ENCODE results near the gene ZNF738.

- TF ChIP-seq CTCF (IDR thresholded peaks at IDR 0.05 in 2 of 3, conservative IDR thresholded peaks at IDR 0.05 in 1 of 3; ENCODE audit: borderline replicate concordance in 1 of 3, insufficient read depth in 1 of 3, low read depth in 2 of 3, low read length in 2 of 3) (no peak), POLR2AphosphoS5 (IDR thresholded peaks at IDR 0.05; ENCODE audit: low read depth, low read length) (no peak), POLR2A (IDR thresholded peaks at IDR 0.05; ENCODE audit: borderline replicate concordance, extremely low read depth, insufficient read depth, insufficient read length) (no peak), ZNF274 (IDR thresholded peaks at IDR 0.05; ENCODE audit: low read depth, low read length) (no peak), RAD21 (IDR thresholded peaks at IDR 0.05; ENCODE audit: low read depth) (no peak), ELF1 (IDR thresholded peaks at IDR 0.05; ENCODE audit: borderline replicate concordance, low read depth) (no peak), SRF (IDR thresholded peaks at IDR 0.05; ENCODE audit: low read depth) (no peak), MAX (IDR thresholded peaks at IDR 0.05) (no peak), YY1 (IDR thresholded peaks at IDR 0.05; ENCODE audit: extremely low read depth, insufficient replicate concordance, low read depth, low read length) (no peak), EZH2 (IDR thresholded peaks at IDR 0.05) (no peak)
- TF ChIP-seq, protein P1, sequence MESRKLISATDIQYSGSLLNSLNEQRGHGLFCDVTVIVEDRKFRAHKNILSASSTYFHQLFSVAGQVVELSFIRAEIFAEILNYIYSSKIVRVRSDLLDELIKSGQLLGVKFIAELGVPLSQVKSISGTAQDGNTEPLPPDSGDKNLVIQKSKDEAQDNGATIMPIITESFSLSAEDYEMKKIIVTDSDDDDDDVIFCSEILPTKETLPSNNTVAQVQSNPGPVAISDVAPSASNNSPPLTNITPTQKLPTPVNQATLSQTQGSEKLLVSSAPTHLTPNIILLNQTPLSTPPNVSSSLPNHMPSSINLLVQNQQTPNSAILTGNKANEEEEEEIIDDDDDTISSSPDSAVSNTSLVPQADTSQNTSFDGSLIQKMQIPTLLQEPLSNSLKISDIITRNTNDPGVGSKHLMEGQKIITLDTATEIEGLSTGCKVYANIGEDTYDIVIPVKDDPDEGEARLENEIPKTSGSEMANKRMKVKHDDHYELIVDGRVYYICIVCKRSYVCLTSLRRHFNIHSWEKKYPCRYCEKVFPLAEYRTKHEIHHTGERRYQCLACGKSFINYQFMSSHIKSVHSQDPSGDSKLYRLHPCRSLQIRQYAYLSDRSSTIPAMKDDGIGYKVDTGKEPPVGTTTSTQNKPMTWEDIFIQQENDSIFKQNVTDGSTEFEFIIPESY (IDR thresholded peaks at IDR 0.05; ENCODE audit: extremely low read depth, insufficient replicate concordance, low read length) = no peak
These were observed 30.4 kb upstream of the ZNF738 start for GRCh38 chr19:21328406-21328805.

All from HCT116 (cell line).